HepG2 (cell line): ENCODE data around the gene NUB1.

Experiments used
- ARHGAP35 ChIP-seq: sonication (generic); formaldehyde crosslinking; IDR thresholded peaks from 2 replicates; pipeline ENCODE4 v1.9.0; 2022; ENCODE audit warnings: mild to moderate bottlenecking, inconsistent platforms, moderate library complexity, missing genetic modification reagents, borderline replicate concordance
- GTF2F1 ChIP-seq: fragments of 150-350 bp; IDR thresholded peaks from 2 replicates; pipeline ENCODE4 v1.6.1; 2014; ENCODE audit warnings: low read length
- POLR2AphosphoS5 ChIP-seq: IDR thresholded peaks from 2 replicates; pipeline ENCODE4 v1.6.1; 2012; ENCODE audit warnings: low read depth, low read length
- RFX5 ChIP-seq: IDR thresholded peaks from 2 replicates; pipeline ENCODE4 v1.6.1; 2011; ENCODE audit warnings: low read depth, low read length, improper control_type of control experiment
- TFDP2 ChIP-seq: sonication (generic); formaldehyde crosslinking; IDR thresholded peaks from 2 replicates; pipeline ENCODE4 v1.4.0; 2020; ENCODE audit warnings: missing genetic modification reagents
- THAP9 ChIP-seq: sonication (generic); formaldehyde crosslinking; IDR thresholded peaks from 2 replicates; pipeline ENCODE4; 2020; ENCODE audit warnings: missing genetic modification reagents, mild to moderate bottlenecking, borderline replicate concordance
- ZNF44 ChIP-seq: sonication (generic); formaldehyde crosslinking; IDR thresholded peaks from 2 replicates; pipeline ENCODE4 v1.5.1; 2020; ENCODE audit warnings: mild to moderate bottlenecking, missing genetic modification reagents
- ZNF569 ChIP-seq: sonication (generic); formaldehyde crosslinking; IDR thresholded peaks from 2 replicates; pipeline ENCODE4 v1.5.0; 2020; ENCODE audit warnings: mild to moderate bottlenecking, missing genetic modification reagents, moderate library complexity, borderline replicate concordance
- ZNF644 ChIP-seq: IDR thresholded peaks from 2 replicates; pipeline ENCODE4 v1.6.1; 2016; ENCODE audit warnings: low read depth
- ZNF790 ChIP-seq: sonication (generic); formaldehyde crosslinking; IDR thresholded peaks from 2 replicates; pipeline ENCODE4 v1.8.0; 2022; ENCODE audit warnings: missing genetic modification reagents, mild to moderate bottlenecking, borderline replicate concordance

GRCh38 chr7:151363182-151363581 lies 21.6 kb downstream of the NUB1 start:
- TF ChIP-seq ZNF569 (no peak), ZNF644 (CRISPR knock-in tag) (no peak), ZNF44 (no peak), RFX5 (no peak), ARHGAP35 (CRISPR knock-in tag) (no peak), POLR2AphosphoS5 (no peak), GTF2F1 (no peak), TFDP2 (CRISPR knock-in tag) (no peak), ZNF790 (CRISPR knock-in tag) (no peak), THAP9 (CRISPR knock-in tag) (no peak)
